Measurements from ENCODE around the gene OR5T3.
"Not testable (repeated sequence)": the region's sequence is repeated elsewhere in the genome, so short reads cannot be mapped to it uniquely, and the experiment has no call there.

Gene OR5T3

GRCh38 chr11:56251954-56252353 lies at the start of gene OR5T3:
TSS of gene OR5T3 (plus strand) at chr11:56252254. CDS start at chr11:56252254, 0 bp downstream.
- DNase-seq: no peak

DNA sequence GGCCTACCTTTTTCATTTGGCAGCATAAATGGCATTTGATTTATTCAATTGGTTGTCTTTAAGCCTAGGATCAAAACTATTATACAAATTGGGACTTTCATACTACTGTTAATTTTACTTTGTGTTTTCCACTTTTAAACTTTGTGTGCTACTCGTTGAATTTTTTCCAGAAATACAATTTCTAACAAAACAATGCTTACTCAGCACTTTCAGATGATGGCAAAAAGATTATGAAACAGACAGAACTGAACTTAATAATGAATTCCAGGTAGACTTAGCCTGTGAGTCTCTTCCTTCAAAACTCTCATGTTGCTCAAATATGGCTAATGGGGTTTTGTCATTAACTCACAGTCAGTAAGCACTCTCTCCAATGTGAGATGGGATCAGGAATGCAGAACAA lies 44.3 kb upstream of the OR5T3 start:
- no peak for DNase-seq

GRCh38 chr11:56214537-56214936 lies 37.5 kb upstream of the OR5T3 start:
- no peak for DNase-seq

DNA sequence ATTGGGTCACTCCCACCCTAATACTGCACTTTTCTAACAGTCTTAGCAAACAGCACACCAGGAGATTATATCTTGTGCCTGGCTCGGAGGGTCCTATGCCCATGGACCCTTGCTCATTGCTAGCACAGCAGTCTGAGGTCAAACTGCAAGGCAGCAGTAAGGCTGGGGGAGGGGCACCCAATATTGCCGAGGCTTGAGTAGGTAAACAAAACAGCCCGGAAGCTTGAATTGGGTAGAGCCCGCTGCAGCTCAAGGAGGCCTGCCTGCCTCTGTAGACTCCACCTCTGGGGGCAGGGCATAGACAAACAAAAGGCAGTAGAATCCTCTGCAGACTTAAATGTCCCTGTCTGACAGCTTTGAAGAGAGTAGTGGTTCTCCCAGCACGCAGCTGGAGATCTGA lies 32.3 kb upstream of the OR5T3 start:
- DNase-seq: not testable (repeated sequence)

GRCh38 chr11:56234155-56234554 lies 17.9 kb upstream of the OR5T3 start, which contains the start of gene OR5T2:
TSS of gene OR5T2 (minus strand) at chr11:56234255. CDS start at chr11:56233062, 1,193 bp downstream.
- no peak for DNase-seq

DNA sequence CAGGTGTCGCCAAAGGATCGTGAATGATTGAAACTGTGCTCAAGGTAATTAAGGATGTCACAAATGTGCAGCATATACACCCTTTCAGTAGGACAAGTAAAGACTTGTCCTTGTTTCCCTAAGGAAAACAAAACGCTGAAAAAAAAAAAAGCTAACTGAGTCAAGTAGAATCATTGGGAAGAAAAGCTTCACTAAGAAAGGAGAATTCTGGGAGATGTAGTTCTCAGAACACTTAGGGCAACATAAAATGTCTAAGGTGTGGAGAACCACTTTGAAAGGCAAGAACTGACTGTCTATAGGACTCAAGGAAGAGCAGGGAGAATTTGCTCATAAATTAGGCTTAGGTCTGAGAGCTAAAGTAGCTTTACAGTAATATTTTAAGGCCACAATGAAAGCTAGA lies 19.0 kb downstream of the OR5T3 start:
- DNase-seq: no peak

GRCh38 chr11:56273854-56274253 lies 21.8 kb downstream of the OR5T3 start, which contains the start of gene OR5T1:
TSS of gene OR5T1 (plus strand) at chr11:56274154. CDS start at chr11:56275639, 1,485 bp downstream.
- no peak for DNase-seq

GRCh38 chr11:56292154-56292553 lies 40.1 kb downstream of the OR5T3 start, which contains the start of gene OR8H1:
TSS of gene OR8H1 (minus strand) at chr11:56292254. CDS start at chr11:56291062, 1,192 bp downstream.
- no peak for DNase-seq

GRCh38 chr11:56296898-56297297 lies 44.8 kb downstream of the OR5T3 start:
- DNase-seq: no peak
